HG03066 (cell line): ENCODE data around the gene TRAK2.
"Not testable (repeated sequence)": the region's sequence is repeated elsewhere in the genome, so short reads cannot be mapped to it uniquely, and the experiment has no call there.

Experiments used
- ATAC-seq: cut with Tn5 transposase; IDR thresholded peaks from one replicate; pipeline ENCODE4 v1.9.1; 2021; ENCODE audit warnings: low read depth; ENCODE audit not compliant: unreplicated experiment

Gene TRAK2

DNA sequence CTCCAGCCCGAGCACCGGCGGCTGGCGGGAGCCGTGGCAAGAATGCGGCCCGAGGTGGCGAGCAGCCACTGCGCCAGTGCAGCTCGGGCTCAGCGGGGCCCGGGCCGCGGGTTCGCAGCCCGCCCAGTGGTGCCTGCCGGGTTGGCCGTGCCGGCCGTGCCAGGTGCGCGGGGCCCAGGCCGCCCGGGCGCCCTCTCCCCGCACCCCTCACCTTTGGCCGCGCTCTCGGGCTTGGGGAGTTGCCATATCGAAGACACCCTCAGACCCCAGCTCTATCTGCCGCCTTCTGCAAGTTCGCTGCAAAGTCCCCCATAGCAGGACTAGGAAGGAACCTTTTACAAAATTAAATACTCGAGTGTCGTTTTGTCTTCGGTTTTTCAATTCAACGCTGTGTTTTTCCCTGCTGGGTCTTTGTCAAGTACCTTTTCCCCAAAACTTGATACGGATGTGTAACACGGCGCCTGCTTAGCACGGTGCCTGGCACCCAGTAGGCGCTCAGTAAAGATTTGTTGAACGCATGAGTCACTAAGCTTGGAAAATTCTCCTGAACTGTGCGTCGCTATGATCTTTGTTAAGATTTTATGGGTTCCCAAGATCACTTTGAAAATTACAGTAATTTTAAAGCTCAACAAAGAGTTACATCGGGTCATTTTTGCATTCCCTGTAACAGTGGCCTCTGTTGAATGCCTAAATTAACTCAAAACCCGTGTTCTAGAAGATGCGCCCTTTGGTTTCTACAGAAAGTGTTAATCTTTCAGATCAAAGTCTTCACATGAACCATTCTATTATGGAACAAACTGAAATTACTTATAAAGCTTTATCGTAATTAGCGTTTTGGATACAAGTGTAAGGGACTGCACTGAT, 1.0 kb upstream of the TRAK2 start:
- ATAC-seq = peak; percentile 31

GRCh38 chr2:201450954-201451291, 335 bp downstream of the TRAK2 start:
- ATAC-seq = peak; percentile 8

DNA sequence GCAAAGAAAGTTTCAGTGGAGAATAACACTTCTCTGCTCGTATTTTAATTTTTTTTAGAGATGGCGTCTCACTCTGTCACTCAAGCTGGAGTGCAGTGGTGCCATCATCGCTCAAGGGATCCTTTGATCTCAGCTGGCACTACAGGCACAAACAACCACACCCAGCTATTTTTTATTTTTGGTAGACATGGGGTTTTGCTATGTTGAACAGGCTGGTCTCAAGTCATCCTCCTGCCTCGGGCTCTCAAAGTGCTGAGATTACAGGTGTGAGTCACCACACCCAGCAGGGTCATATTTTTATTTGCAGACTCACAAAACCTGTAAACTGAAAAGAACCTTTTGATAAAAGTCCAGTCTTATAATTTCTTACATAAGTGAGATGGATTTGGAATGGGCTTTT, 2.6 kb downstream of the TRAK2 start:
- no peak for ATAC-seq

- no peak for ATAC-seq
Measured at GRCh38 chr2:201448061-201448460, 3.2 kb downstream of the TRAK2 start.

DNA sequence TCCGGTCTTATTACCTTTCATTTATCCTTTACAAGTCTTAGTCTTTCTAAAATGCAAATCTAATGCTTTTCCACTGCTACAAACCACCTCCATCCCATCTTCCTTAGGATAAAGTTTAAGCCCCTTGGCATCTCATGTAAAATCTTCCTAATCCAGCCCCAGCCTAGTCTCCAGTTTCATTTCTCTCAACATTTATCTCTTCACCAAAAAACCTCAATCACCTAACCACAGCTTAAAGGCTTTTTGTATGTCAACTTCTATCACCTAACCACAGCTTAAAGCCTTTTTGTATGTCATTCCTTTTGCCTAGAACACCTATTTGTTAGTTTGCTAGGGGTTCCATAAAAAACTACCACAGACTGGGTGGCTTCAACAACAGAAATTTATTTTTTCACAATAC, 4.2 kb downstream of the TRAK2 start:
- no peak for ATAC-seq

- ATAC-seq = no peak
Measured at GRCh38 chr2:201444746-201445465, 6.4 kb downstream of the TRAK2 start.

GRCh38 chr2:201441409-201441808, 9.8 kb downstream of the TRAK2 start:
- peak; percentile 67 for ATAC-seq

- ATAC-seq = no peak
Measured at GRCh38 chr2:201440182-201440581, 11.1 kb downstream of the TRAK2 start.

DNA sequence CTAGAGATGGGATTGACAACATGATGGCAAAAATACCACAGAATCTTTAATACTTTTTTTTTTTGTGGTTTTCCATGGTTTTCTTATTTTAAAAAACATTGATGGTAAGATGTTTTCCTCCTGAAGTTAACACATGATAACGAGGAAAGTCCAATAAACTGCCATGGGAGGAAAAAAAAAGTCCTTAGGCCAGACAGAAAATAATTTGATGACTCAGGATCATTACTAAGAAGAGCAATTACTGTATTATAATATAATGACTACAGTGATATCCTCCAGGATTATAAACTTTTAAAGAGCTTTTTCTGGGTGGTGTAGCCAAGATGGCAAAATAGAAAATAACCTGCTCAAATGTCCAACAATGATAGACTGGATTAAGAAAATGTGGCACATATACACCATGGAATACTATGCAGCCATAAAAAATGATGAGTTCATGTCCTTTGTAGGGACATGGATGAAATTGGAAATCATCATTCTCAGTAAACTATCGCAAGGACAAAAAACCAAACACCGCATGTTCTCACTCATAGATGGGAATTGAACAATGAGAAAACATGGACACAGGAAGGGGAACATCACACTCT, 11.8 kb downstream of the TRAK2 start:
- not testable (repeated sequence) for ATAC-seq

GRCh38 chr2:201436141-201436540, 15.1 kb downstream of the TRAK2 start:
- ATAC-seq = no peak

DNA sequence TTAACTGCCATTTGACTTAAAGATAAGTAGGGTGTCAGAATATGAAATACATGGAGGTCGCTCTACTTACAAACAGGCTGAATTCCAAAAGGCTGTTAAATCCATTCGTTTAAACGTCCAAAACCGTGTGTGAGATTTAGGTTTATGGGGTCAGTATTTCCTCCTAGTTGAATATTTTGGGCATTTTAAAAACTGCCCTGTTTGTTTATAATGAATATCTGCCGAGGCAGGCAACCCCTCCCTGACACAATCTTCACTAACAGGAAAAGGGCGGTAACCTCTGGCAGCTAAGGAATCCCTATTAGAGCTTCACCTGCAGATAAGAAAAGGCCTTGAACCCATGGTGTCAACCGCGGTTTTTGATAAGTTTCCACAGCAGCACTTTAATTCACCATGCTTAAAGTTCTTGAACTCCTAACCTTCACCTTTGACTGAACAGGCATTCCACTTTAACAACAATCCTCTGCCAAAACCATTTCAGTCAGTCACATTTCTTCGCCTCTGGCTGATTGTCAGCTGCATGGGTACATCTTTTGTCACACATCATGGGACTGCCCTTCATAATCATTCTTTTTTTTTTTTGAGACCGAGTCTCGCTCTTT, 17.8 kb downstream of the TRAK2 start:
- no peak for ATAC-seq

DNA sequence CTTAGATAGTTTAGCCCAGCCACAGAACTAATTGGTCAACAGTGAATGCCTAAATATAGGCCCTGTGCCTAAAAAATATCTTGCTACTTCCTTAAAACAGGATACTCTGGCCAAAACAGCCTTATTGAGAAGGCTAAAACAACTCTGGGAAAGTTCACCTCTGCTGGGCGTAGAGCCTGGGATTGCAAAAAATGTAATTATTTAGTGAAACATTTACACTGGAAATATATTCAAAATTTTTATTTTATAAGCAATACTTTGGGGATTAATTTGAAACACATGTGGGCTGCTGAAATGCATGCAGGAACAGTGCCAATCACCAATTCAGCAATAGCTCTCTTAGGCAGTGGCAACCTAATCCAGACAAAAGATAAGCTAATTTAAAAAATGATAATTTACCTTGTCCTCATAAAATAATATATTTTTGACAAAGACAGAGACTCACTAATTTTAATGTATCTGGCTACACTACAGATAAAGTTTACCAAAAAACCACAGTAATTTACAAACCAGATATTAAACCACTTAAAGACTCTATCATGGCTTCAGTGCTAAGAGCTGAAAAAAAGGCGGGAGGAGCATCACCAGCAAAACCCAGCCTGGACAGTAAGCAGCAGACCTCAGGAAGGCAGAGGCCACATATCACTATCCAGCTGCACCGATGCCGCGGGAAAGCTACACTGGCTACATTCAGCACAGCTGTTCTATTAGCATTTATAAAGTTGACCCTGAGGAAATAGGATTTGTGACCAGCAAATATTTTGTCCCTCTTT, 18.5 kb downstream of the TRAK2 start:
- no peak for ATAC-seq

- no peak for ATAC-seq
Measured at GRCh38 chr2:201432038-201432620, 19.1 kb downstream of the TRAK2 start.

GRCh38 chr2:201430839-201431238, 20.4 kb downstream of the TRAK2 start:
- no peak for ATAC-seq

DNA sequence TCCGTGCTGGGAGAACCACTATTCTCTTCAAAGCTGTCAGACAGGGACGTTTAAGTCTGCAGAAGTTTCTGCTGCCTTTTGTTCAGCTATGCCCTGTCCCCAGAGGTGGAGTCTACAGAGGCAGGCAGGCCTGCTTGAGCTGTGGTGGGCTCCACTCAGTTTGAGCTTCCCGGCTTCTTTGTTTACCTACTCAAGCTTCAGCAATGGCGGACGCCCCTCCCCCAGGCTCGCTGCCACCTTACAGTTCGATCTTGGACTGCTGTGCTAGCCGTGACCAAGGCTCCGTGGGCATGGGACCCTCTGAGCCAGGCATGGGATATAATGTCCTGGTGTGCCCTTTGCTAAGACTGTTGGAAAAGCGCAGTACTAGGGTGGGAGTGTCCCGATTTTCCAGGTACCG, 20.9 kb downstream of the TRAK2 start:
- not testable (repeated sequence) for ATAC-seq

DNA sequence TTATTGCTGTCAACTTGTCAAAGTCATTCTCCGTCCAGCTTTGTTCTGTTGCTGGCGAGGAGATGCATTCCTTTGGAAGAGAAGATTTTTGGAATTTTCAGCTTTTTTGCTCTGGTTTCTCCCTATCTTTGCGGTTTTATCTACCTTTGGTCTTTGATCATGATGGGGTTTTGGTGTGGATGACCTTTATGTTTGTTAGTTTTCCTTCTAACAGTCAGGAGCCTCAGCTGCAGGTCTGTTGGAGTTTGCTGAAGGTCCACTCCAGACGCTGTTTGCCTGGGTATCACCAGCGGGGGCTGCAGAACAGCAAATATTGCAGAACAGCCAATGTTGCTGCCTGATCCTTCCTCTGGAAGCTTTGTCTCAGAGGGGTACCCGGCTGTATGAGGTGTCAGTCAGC, 21.4 kb downstream of the TRAK2 start:
- ATAC-seq = not testable (repeated sequence)

- not testable (repeated sequence) for ATAC-seq
Measured at GRCh38 chr2:201428366-201428765, 22.9 kb downstream of the TRAK2 start.

- no peak for ATAC-seq
Measured at GRCh38 chr2:201425952-201426351, 25.3 kb downstream of the TRAK2 start.

DNA sequence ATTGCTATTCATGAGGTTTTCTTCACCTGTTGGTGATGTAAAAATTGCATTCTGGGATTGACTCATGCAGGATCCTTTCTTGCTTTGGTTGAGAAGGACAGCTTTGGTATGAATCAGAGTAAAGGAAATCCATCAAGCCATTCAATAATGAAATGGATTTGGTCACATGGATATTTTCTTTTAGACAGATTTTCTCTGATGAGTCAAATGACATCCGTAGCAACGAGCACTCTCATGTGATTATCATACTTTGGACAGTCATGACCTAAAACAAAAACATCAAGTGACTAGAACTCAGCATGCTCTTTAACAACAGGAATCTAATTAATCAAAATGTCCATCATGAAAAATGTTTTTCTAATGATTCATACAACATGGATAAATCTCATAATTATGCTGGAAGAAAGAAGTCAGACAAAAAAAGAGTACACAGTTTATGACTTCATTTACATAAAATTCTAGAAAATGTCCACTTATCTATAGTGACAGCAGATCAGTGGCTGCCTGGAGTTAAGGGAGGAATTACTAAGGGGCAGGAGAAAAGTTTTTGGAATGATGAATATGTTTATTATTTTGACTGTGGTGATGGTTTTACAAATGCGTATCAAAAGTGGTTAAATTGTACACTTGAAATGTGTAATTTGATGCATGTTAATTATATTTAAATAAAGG, 30.7 kb downstream of the TRAK2 start:
- no peak for ATAC-seq

- no peak for ATAC-seq
Measured at GRCh38 chr2:201419986-201420385, 31.3 kb downstream of the TRAK2 start.
